Spinal cord (tissue), 10 donors: ENCODE measurements around the gene PPP1R37. TPM values are rescaled to one million over a fixed set of nuclear protein-coding genes. Genes with fewer than 3 reads are reported as not detected.

Experiments
- DNase-seq, 6 donors: peaks; one replicate each; pipeline versions ENCODE4 v3.0.0 to v3.0.0-alpha.2; 2013 to 2015; ENCODE audit warnings: low spot score in 6 of 6, low read depth in 4 of 6
- H3K27ac ChIP-seq: one replicate; pipeline ENCODE4 v1.5.1; 2013; ENCODE audit warnings: low read depth, low read length, control low read depth
- H3K27me3 ChIP-seq: one replicate; pipeline ENCODE4 v1.6.1; 2013; ENCODE audit warnings: low read length; ENCODE audit not compliant: control insufficient read depth, insufficient read depth
- H3K36me3 ChIP-seq: one replicate; pipeline ENCODE4 v1.6.1; 2013; ENCODE audit warnings: low read length; ENCODE audit not compliant: control insufficient read depth, insufficient read depth
- H3K4me1 ChIP-seq: one replicate; pipeline ENCODE4 v1.6.1; 2013; ENCODE audit warnings: low read length; ENCODE audit not compliant: control insufficient read depth, insufficient read depth
- H3K4me3 ChIP-seq: one replicate; pipeline ENCODE4 v1.5.1; 2013; ENCODE audit warnings: low read depth, low read length, control low read depth
- H3K9me3 ChIP-seq: one replicate; pipeline ENCODE4 v1.6.1; 2013; ENCODE audit warnings: low read length; ENCODE audit not compliant: control insufficient read depth, insufficient read depth
- WGBS: methylation state at CpG from one replicate; pipeline ENCODE4 v1.1.5; 2013; ENCODE audit warnings: missing lambda C conversion rate; ENCODE audit not compliant: insufficient coverage; 5-methylcytosine and 5-hydroxymethylcytosine counted together
- polyA plus RNA-seq, 2 donors: library from polyadenylated mRNA; unstranded; fragments of 120-200 nt; gene quantifications; one replicate each; pipeline ENCODE4 v1.2.1, GENCODE V29; 2013; ENCODE audit not compliant: insufficient read length in 2 of 2
- total RNA-seq, 2 donors: library from RNA; depleted of rRNA in 1 of 2; stranded (reverse); fragments of 120-200 nt in 1 of 2; fragments of >200 nt in 1 of 2; gene quantifications; one replicate each; pipeline versions ENCODE4 v1.2.3 to v1.2.4, GENCODE V29; 2013 to 2014
- donor health status: healthy.

Gene PPP1R37
- total and polyA plus RNA-seq, 4 donors = 14.4 to 39.6 (median 31.5) TPM

DNA sequence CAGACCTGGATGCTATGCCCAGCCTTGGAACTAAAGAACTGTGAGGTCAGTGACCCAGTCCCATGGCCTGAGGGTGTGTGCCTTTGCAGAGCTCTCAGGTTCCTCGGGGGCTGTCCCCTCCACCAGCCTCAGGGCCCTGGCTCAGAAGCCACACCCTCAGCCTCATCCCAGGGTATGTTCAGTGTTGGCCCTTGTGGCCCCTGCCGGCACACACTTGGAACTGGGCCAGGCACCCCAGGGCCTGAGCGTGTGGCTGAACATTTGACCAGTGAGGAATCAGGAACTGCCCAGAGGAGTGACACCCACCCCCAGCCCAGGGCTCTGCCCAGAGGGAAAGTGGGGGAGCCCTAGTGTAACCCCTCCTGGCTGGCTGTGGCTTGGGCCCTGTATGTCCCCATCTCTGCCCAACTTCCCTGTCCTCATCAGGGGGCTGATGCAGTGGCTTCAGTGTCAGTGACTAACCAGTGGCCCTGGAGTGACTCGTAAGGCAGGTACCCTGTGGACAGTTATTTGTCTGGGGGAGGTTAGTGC is 57.8 kb downstream of the PPP1R37 start:
- H3K27ac ChIP-seq = no peak overlapping the region
- 55% methylated on average over 4 of the region's 4 CpGs for WGBS
- H3K4me1 ChIP-seq = peaks cover 42% of the 10 kb centered on the region
- no peaks in the 10 kb centered on the region for H3K9me3 ChIP-seq
- no peak for DNase-seq
- H3K27me3 ChIP-seq = peaks cover 34% of the 10 kb centered on the region
- no peak overlapping the region for H3K4me3 ChIP-seq
- peaks cover 39% of the 10 kb centered on the region for H3K36me3 ChIP-seq

DNA sequence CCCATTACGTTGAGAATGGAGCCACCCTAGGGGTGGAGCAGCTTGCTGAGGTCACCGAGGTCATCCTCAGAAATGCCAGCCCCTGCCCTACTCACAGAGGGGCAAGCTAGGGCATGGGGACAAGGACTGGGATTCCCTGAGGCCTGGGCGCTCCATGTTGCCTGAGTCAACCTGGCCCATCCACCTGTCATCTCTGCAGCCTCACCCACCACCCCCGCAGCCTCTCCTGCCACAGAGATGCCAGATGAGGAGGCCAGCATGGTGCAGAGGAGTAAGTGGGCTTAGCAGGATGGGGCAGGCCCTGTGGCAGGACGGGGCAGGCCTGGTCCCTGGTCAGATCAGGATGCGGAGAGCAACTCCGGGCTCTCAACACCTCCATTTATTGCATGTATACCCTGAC is 58.3 kb downstream of the PPP1R37 start:
- WGBS = 89% methylated on average over 6 of the region's 7 CpGs
- Histone ChIP-seq H3K27me3 (peaks cover 35% of the 10 kb centered on the region), H3K4me3 (no peak overlapping the region), H3K36me3 (peaks cover 38% of the 10 kb centered on the region), H3K9me3 (no peaks in the 10 kb centered on the region), H3K27ac (no peak overlapping the region), H3K4me1 (peaks cover 40% of the 10 kb centered on the region)
- no peak for DNase-seq

DNA sequence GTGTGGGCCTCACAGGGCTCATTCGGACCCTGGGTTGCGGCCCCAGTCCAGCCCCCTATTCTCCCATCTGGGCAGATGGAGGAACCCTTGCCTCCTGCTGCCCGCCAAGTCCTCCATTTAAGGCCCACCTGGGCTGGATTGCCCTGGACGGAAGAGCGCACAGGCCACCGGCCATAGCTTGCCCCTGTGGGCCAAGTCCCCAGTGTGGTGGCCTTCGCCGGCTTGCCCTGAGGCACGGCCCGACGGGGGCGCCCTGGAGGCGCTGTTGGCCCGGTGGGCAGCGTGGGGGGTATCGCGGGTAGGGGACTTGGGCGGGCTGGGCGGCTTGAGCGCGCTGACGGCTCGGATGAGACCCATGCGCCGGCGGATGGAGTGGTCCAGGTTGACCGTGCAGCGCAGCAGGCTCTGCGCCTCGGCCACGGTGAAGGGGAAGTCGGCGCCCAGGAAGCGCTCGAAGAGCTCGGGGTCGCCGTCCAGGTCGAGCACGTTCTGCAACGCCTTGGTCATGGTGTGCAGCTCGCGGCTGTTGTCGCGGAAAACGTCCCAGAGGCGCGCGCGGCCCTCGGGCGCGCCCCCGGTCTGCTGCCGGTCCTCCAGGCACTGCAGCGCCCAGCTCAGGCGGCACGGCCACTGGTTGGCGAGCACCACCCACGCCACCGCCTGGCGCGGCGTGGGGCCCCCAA is 59.0 kb downstream of the PPP1R37 start:
- Histone ChIP-seq H3K4me1 (peaks cover 35% of the 10 kb centered on the region), H3K9me3 (no peaks in the 10 kb centered on the region), H3K4me3 (no peak overlapping the region), H3K36me3 (peaks cover 33% of the 10 kb centered on the region), H3K27me3 (peaks cover 38% of the 10 kb centered on the region), H3K27ac (no peak overlapping the region)
- WGBS = 10% methylated on average over 64 of the region's 64 CpGs
- no peak for DNase-seq

DNA sequence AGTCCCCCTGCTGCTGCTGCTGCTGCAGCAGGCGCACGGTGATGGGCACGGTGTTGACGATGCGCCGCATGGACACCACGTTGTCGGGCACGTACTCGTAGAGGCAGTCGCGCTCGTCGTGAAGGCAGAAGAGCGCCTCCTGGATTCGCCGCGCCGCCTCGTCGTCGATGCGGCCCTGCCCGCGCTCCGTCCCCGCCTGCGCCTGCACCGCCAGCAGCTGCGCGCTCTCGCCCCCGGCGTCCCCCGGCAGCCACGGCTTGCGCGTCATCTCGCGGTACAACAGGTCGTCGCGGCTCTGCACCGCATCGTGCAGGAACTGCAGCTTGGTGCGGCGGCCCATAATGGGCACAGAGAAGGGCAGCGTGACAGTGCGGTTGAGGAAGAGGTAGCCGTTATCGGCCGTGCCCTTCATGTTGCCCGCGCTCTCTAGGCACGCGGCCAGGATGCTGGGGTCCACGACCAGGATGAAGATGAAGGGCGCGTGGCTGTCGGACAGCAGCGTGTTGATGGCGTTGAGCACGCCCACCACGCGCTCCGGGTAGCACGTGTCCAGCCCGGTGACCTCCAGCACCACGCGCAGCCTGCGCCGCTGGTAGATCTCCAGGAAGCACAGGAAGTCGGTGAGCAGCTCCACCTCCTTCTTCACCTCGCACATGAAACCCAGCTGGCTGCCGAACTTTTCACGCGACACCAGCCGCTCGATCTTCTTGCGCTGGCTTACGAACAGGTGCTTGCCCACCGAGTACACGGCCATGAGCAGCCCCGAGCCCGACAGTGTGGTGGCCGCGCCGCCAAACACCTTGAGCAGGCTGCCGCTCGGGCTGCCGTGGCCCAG is 59.7 kb downstream of the PPP1R37 start:
- H3K4me1 ChIP-seq = peaks cover 35% of the 10 kb centered on the region
- peak overlapping the region; percentile 18 for H3K4me3 ChIP-seq
- no peaks in the 10 kb centered on the region for H3K9me3 ChIP-seq
- H3K27ac ChIP-seq = no peak overlapping the region
- peaks cover 38% of the 10 kb centered on the region for H3K27me3 ChIP-seq
- WGBS = 2% methylated on average over 91 of the region's 91 CpGs
- peak; percentile 9 to 88 (median 33) for DNase-seq
- H3K36me3 ChIP-seq = peaks cover 26% of the 10 kb centered on the region

DNA sequence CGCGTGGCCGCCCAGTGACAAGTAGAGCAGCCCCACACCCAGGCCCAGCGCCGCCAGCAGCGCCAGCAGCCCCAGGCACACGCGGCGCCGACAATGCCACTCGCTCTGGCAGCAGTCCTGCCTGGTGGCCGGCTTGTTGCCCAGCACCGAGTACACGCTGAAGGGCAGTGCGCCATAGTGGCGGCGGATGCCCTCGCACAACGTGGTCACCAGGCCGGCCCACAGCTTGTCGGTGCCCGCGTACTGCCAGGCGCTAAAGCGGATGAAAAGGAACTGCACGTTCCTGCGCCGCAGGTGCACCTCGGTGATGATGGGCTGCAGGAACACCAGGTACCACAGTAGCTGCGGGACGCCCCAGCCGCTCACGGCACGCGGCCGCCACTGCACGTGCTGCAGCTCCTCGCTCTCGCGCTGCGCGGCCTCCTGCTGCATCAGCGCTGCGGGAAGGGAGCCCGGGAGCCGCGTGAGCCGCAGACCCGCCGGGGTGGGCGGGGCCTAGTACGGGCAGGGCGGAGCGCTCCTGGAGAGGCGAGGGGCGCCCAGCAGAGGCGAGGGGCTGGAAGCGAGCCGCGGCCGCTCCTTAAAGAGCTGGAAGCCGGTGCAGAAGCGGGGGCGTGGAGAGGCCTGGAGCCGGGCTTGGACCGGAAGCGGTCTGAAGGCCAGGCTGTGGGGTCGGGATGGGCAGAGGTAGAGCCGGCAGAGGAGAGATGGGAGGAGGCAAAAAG is 60.5 kb downstream of the PPP1R37 start:
- H3K9me3 ChIP-seq = no peaks in the 10 kb centered on the region
- DNase-seq = peak; percentile 31 to 91 (median 44)
- H3K4me3 ChIP-seq = peak overlapping the region; percentile 12
- no peak overlapping the region for H3K27ac ChIP-seq
- peaks cover 38% of the 10 kb centered on the region for H3K27me3 ChIP-seq
- peaks cover 35% of the 10 kb centered on the region for H3K4me1 ChIP-seq
- WGBS = under 1% methylated on average over 69 of the region's 69 CpGs
- peaks cover 21% of the 10 kb centered on the region for H3K36me3 ChIP-seq

DNA sequence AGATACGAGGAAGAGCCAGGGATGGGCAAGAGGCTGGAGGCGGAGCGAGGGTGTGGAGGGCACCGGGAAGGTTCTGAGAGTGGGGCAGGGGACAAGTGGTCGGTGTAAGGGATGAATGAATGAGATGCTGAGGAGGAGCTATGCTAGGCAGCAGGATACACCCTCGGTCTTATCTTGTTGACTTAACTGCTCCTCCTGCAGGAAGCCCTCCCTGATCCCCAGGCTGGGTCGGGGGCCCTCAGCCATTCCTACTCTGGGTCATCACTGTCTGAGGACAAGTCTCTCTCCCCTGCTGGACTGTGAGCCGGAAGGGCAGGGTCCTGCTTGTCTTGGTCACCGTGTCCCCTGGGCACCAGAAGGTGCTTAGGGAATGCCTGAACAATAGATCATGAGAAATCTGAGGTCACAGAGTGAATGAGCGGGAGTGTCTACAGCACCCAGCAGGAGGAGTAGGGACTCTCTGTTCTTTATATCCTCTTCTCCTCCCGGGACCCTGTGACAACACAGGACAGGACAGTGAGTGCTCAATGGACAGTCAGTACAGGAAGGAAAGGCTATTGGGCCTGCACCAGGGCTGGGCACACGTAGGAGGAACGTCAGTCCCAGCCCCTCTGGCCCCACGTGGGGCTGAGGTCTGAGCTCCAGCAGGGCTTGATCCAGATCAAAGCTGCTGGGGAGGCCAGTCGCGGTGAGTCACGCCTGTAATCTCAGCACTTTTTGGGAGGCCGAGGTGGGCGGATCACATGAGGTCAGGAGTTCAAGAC is 61.3 kb downstream of the PPP1R37 start:
- peaks cover 24% of the 10 kb centered on the region for H3K36me3 ChIP-seq
- 27% methylated on average over 16 of the region's 19 CpGs for WGBS
- peaks cover 35% of the 10 kb centered on the region for H3K4me1 ChIP-seq
- no peak overlapping the region for H3K27ac ChIP-seq
- peak overlapping the region; percentile 12 for H3K4me3 ChIP-seq
- no peaks in the 10 kb centered on the region for H3K9me3 ChIP-seq
- DNase-seq = no peak
- H3K27me3 ChIP-seq = peaks cover 41% of the 10 kb centered on the region

DNA sequence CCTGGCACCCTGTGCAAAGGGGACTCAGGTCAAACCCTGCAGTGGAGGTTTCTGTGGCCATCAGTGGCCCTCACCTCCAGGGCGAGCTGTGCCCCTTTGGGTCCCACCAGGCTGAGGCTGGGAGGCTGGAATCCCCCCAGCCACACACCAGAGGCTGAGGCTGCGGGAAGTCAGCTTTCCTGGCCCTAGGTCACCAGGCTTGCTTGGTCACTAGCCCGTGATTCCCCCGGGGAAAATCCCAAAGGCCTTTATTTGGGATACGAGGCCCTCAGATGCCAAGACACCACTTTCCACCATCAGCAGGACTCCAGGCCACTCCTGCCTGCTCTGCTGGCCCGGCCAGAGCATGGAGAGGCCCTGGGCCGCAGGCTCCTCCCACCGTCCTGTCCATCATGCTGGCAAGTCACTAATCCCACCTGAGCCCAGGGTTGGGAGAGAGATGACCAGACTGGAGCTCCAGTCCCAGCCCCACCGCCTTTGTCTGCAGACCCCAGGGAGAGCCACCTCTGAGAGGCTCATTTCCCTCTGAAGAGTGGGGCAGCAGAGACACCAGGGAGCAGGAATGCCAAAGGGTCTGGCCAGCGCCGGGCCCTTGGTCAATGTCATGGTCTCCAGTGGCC is 63.1 kb downstream of the PPP1R37 start:
- Histone ChIP-seq H3K27me3 (peaks cover 48% of the 10 kb centered on the region), H3K9me3 (no peaks in the 10 kb centered on the region), H3K4me1 (peaks cover 35% of the 10 kb centered on the region), H3K27ac (no peak overlapping the region), H3K4me3 (no peak overlapping the region), H3K36me3 (peaks cover 18% of the 10 kb centered on the region)
- WGBS = 75% methylated on average over 11 of the region's 11 CpGs
- no peak for DNase-seq

DNA sequence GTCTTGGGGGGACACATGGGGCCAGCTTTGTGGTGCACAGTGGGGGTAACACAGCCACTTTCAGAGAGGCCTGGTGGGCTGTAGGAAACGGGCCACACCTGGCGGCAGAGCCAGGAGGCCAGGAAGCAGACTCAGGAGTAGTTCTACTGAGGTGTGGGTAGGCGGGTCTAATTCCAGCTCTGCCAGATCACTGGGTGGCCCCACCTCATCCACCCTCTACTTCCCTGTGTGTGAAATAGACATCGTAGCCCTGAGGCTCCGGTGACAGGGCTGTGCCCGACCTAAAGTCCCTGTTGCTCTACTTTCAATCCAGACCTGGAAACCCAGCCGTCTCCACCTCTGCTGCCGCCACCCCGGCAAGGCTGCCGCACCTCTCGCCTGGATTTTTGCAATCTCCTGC is 63.8 kb downstream of the PPP1R37 start:
- Histone ChIP-seq H3K4me1 (peaks cover 31% of the 10 kb centered on the region), H3K9me3 (no peaks in the 10 kb centered on the region), H3K27ac (no peak overlapping the region), H3K4me3 (no peak overlapping the region), H3K27me3 (peaks cover 47% of the 10 kb centered on the region), H3K36me3 (peaks cover 18% of the 10 kb centered on the region)
- no peak for DNase-seq
- WGBS = 85% methylated on average over 10 of the region's 11 CpGs
